ENCODE measurements around the gene GLRX3.
A peak's percentile ranks its signal among the peaks of the same experiment; 100 is the strongest.
"Not testable (repeated sequence)": the region's sequence is repeated elsewhere in the genome, so short reads cannot be mapped to it uniquely, and the experiment has no call there.

GLRX3 gene
- 31.5 to 176 (median 63.2) reads per million in 9 experiments for total RNA-seq

DNA sequence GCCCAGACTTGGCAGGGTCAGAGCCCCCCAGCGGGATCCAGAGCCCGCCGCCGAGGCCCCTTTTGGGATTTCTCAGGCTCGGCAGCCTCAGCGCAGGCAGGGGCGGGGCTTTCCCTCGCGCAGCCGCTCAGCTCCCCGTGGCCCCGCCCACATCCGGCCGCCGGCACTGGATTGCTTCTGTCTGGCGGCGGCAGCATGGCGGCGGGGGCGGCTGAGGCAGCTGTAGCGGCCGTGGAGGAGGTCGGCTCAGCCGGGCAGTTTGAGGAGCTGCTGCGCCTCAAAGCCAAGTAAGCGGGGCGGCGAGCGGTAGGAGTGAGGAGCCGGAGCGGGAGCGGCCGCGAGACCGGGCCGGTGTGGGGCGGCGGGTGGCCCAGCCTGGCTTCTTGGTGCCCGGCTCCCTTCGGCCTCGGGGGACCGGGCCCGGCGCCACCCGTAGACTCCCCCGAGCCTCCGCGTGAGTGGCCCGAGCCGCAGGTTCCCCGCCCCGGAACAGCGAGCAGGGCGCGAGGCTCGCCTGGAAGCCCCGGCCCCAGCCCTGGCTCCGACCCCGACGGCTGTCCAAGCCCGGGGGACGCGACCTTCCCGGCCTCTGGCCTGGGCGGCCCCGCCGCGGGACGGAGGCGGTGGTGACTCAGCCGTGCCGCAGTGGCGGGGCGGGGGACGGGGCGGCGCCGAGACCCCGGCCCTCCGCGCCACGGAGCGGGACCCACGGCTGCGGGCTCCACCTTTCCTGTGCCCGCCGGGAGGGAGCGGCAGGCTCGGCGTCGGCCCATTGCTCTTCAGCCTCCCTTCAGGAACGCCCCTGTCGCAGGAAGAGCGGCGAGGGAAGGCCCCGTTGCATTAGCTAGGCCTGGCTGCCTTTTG, at the start of gene GLRX3:
Gene GLRX3, plus strand, starts transcription at position 166 of the 864 bp plus-strand sequence. Its CDS starts 30 bp downstream, at position 196.
- ATAC-seq (replicated peaks) (peak; percentile 96), DNase-seq (peak; percentile 79 to 86 (median 82))
- Mint-ChIP-seq H3K9me3 (no peaks in the 10 kb centered on the region), H3K27ac (peak within 1 kb of the TSS; percentile 59 to 87), H3K4me3 (peak within 1 kb of the TSS; percentile 82 to 89), H3K27me3 (peaks cover 0 to 16% of the 10 kb centered on the region in 2 donors), H3K4me1 (ENCODE audit: low read depth in 2 of 2) (peaks cover 20 to 25% of the 10 kb centered on the region in 2 donors), H3K36me3 (ENCODE audit: insufficient read depth) (peaks cover 9% of the 10 kb centered on the region)

DNA sequence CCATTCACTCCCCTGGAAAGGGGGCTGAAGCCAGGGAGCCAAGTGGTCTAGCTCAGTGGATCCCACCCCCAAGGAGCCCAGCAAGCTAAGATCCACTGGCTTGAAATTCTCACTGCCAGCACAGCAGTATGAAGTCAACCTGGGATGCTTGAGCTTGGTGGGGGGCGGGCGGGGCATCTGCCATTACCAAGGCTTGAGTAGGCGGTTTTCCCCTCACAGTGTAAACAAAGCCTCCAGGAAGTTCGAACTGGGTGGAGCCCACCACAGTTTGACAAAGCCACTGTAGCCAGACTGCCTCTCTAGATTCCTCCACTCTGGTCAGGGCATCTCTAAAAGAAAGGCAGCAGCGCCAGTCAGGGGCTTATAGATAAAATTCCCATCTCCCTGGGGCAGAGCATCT, 45.6 kb upstream of the GLRX3 start:
- H3K27me3 Mint-ChIP-seq; ATAC-seq (replicated peaks); DNase-seq: not testable (repeated sequence)
- H3K4me3 Mint-ChIP-seq: peak overlapping the region in 1 of 2 donors; percentile 33
- peaks cover 8 to 14% of the 10 kb centered on the region in 2 donors for H3K4me1 Mint-ChIP-seq (ENCODE audit: low read depth in 2 of 2)
- peaks cover 12 to 23% of the 10 kb centered on the region in 2 donors for H3K9me3 Mint-ChIP-seq
- H3K36me3 Mint-ChIP-seq (ENCODE audit: insufficient read depth): peaks cover 11% of the 10 kb centered on the region
- peak overlapping the region in 1 of 2 donors; percentile 66 for H3K27ac Mint-ChIP-seq

DNA sequence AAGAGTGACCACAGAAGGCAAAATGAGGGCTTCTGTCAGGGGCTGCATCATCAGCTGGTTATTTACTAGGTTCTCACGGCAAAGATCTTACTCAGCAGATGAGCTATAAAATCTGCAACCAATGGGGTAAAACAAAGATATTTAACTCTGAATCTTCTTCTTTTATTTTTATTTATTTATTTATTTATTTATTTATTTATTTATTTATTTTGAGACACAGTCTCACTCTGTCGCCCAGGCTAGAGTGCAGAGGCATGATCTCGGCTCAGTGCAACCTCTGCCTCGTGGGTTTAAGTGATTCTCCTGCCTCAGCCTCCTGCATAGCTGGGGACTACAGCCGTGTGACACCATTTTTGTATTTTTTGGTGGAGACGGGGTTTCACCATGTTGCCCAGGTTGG, 36.8 kb upstream of the GLRX3 start:
- Mint-ChIP-seq H3K27ac (no peak overlapping the region), H3K9me3 (no peaks in the 10 kb centered on the region), H3K4me1 (ENCODE audit: low read depth in 2 of 2) (no peaks in the 10 kb centered on the region), H3K4me3 (no peak overlapping the region), H3K27me3 (no peaks in the 10 kb centered on the region), H3K36me3 (ENCODE audit: insufficient read depth) (peaks cover 8% of the 10 kb centered on the region)
- DNase-seq (no peak), ATAC-seq (replicated peaks) (no peak)

DNA sequence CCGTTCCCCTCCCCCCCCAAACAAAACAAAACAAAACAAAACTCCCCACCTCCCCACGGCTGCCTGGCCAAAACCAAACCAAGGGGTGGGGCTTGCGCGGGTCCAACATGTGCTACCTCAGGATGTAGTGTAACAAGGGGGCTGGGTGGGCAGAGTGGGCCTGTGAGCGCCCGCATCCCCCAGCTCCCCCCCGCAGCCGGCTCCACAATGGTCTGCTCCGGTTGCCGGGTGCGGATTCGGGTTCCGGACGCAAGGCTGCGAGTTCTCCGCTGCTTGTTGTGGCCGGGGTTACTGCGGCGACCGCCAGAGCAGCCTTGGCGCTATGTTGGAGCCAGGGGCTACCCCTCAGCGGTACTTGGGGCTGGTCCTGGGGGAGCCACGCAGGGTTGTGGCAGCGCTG, 30.5 kb upstream of the GLRX3 start:
- Mint-ChIP-seq H3K27me3 (no peaks in the 10 kb centered on the region), H3K9me3 (no peaks in the 10 kb centered on the region), H3K36me3 (ENCODE audit: insufficient read depth) (peaks cover 13% of the 10 kb centered on the region), H3K27ac (no peak overlapping the region), H3K4me1 (ENCODE audit: low read depth in 2 of 2) (peaks cover 26 to 27% of the 10 kb centered on the region in 2 donors), H3K4me3 (no peak overlapping the region)
- no peak for ATAC-seq (replicated peaks)
- DNase-seq: no peak

DNA sequence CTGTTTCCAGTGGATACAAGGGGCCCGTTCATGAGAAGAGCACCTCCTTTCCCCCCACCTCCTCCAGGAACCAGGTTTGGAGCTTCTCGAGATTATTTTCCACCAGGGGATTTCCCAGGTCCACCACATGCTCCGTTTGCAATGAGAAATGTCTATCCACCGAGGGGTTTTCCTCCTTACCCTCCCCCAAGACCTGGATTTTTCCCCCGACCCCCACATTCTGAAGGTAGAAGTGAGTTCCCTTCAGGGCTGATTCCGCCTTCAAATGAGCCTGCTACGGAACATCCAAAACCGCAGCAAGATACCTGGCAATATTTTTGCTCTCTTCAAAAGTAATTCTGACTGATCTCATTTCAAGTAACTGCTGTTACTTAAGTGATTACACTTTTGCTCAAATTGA, 28.0 kb upstream of the GLRX3 start:
- ATAC-seq (replicated peaks); H3K9me3 Mint-ChIP-seq; H3K4me3 Mint-ChIP-seq; H3K27me3 Mint-ChIP-seq; DNase-seq: not testable (repeated sequence)
- H3K36me3 Mint-ChIP-seq (ENCODE audit: insufficient read depth): peaks cover 16% of the 10 kb centered on the region
- H3K27ac Mint-ChIP-seq: peak overlapping the region in 1 of 2 donors; percentile 28
- peaks cover 33 to 38% of the 10 kb centered on the region in 2 donors for H3K4me1 Mint-ChIP-seq (ENCODE audit: low read depth in 2 of 2)

DNA sequence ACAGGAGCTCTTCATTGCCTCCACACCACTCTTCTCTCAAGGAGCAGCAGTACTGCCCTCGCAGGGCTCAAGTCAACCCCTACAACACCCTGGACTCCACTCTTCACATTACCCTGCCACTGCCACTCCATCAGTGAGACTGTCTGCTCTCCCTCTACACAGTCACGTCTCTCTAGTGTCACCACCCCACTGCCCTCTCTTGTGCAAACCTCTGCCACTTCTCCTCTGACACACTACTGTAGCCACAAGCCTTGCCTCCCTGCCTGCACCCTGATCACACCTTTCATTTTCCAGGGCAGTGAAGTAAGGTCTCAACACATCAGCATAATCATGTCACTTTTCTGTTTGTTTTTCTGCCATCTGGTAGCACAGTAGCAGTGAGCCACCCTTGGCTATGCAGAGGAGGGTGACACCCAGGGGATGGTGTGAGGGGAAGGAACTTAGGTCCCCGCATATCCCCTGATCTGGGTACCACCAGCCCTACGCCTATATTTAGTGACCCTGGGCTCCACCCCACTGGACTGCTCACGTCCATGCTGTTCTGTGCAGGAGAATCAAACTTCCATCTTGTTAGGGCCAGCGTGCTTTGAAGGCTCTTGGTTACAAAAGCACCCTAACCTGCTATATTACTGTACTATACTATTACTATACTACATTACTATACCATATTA, 27.1 kb upstream of the GLRX3 start:
- ATAC-seq (replicated peaks): no peak
- Mint-ChIP-seq H3K27ac (peak overlapping the region; percentile 61 to 92), H3K27me3 (no peaks in the 10 kb centered on the region), H3K36me3 (ENCODE audit: insufficient read depth) (peaks cover 16% of the 10 kb centered on the region), H3K4me3 (peak overlapping the region; percentile 87 to 94), H3K4me1 (ENCODE audit: low read depth in 2 of 2) (peaks cover 33 to 38% of the 10 kb centered on the region in 2 donors), H3K9me3 (no peaks in the 10 kb centered on the region)
- no peak for DNase-seq

DNA sequence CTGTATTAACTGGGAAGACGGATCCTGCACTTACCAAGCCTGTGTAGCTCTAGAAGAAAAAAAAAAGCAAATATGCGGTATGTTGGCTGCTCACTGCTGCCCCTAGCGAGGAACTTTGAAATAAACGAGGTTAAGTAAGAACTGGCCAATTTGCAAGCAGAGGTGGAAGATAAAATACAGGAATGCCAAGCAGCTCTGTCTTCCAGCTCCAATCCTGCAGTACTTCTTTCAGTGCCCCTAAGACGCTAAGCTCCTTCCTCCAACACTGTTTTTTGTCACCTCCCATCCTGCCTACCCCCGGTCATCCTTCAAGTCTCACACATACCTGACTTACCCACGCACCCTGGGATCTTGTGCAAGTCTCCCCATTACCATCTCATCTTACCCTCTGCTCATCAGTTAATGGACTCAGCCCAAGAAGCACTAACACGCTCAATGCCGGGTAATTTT, 26.4 kb upstream of the GLRX3 start:
- peaks cover 16% of the 10 kb centered on the region for H3K36me3 Mint-ChIP-seq (ENCODE audit: insufficient read depth)
- H3K4me3 Mint-ChIP-seq: peak overlapping the region; percentile 87 to 94
- H3K27ac Mint-ChIP-seq: peak overlapping the region; percentile 92 to 95
- ATAC-seq (replicated peaks) (no peak), DNase-seq (peak; percentile 76 to 83 (median 82))
- no peaks in the 10 kb centered on the region for H3K27me3 Mint-ChIP-seq
- H3K4me1 Mint-ChIP-seq (ENCODE audit: low read depth in 2 of 2): peaks cover 33 to 38% of the 10 kb centered on the region in 2 donors
- H3K9me3 Mint-ChIP-seq: no peaks in the 10 kb centered on the region

DNA sequence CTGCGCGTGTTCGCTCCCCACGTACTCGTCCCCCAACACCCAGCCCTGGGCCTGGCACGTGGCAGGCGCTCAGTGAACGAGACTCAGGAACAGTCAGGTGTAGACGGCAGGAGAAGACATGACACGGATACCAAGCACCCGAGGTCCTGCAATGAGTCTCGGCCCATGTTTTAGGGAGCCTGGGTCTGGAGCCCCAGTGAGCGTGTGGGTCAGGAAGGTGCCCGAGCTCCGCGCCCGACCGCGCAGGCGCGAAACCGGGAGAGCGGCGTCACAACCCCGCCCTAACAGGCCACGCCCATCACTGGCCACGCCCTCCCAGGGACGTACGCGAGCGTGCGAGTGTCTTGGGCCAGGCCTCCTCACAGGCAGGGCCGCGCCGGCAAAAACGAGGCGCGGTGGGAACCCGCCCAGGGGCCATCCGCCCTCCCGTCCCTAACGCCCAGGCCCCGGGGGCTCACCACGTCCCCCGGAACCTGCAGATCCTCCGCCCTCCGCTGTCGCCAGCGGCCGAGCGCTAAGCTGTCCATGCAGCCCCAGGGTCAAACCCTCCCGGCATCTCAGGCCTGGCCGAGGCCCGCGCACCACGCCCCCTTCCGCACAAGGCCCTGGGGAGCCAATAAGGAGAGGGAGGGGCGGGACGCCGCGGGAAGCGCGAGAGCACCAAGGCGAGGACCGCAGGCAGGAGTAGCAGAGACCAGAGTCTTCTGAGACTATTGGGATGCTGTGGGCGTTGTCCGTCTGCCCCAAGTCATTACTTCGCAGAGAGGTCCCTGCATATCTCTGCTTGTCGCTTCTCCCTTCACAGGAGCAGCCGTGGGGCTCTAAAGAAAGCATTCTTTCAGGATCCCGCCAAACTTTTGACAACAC, 25.7 kb upstream of the GLRX3 start, which contains the start of gene C10orf143:
Gene C10orf143, minus strand, starts transcription at position 585 of the 867 bp plus-strand sequence. Its CDS starts 58 bp downstream, at position 527.
- H3K9me3 Mint-ChIP-seq: no peaks in the 10 kb centered on the region
- peaks cover 33 to 38% of the 10 kb centered on the region in 2 donors for H3K4me1 Mint-ChIP-seq (ENCODE audit: low read depth in 2 of 2)

DNA sequence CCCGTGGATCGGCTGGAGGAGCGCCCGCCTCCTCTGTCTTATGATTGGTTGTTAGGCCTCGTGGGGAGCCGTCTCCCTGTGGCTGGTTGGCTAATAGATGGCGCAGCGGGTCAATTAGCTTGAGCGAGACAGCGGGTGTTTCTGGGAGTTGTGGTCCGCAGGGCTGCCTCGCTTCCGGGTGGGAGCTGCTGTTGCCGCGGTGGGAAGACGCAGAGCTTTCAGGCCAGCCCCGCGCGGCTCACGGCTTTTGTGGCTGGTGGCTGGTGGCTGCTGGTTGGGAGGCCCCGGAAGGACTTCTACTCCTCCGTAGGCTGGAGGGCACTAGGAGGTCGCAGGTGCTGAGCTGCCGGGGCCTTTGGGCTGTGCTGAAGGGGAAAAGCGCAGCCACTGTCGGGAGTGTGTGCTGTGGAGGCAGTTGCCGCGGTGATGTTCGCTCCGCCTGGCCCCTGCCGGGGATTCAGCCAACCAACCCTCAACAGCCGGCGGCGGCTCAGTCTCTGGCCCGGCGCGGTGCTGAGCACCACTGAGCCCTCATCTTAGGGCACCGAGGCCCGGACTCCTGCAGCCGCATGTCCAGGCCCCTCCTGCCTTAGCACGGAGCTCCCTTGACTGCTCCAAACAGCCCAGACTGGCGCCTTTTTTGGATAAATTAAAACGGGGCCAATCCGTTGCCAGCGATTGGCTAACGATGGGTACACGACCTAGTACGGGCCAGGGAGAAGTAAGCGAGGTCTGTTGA, 24.9 kb upstream of the GLRX3 start:
- H3K4me3 Mint-ChIP-seq: peak overlapping the region; percentile 87 to 94
- peaks cover 16% of the 10 kb centered on the region for H3K36me3 Mint-ChIP-seq (ENCODE audit: insufficient read depth)
- peaks cover 0 to 2% of the 10 kb centered on the region in 2 donors for H3K9me3 Mint-ChIP-seq
- peak; percentile 77 for ATAC-seq (replicated peaks)
- no peaks in the 10 kb centered on the region for H3K27me3 Mint-ChIP-seq
- peak; percentile 93 to 94 (median 93) for DNase-seq
- peak overlapping the region; percentile 92 to 95 for H3K27ac Mint-ChIP-seq
- peaks cover 33 to 38% of the 10 kb centered on the region in 2 donors for H3K4me1 Mint-ChIP-seq (ENCODE audit: low read depth in 2 of 2)

More for the DNA sequence above, 25.7 kb upstream of the GLRX3 start, which contains the start of gene C10orf143:
- Mint-ChIP-seq H3K36me3 (ENCODE audit: insufficient read depth) (peaks cover 16% of the 10 kb centered on the region), H3K27ac (peak within 1 kb of the TSS; percentile 92 to 95), H3K27me3 (no peaks in the 10 kb centered on the region), H3K4me3 (peak within 1 kb of the TSS; percentile 87 to 94)
- ATAC-seq (replicated peaks): peak; percentile 78
- DNase-seq: peak; percentile 99

DNA sequence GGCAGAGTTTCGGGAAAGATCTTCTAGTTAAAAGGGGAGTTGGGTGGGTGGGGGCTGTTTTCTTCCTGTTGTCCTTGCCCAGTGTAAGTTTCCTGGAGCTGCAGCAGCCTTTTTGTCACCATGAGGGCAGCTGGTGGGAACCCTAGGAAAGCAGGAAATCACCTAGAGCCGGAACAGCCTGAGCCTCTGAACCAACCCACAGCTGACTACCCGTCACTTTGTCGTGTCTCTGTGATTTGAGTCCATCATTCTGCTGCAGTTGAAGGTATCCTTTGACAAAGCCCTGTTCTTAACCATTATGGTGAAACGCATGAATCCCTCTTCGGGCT, 24.4 kb upstream of the GLRX3 start:
- Mint-ChIP-seq H3K36me3 (ENCODE audit: insufficient read depth) (peaks cover 16% of the 10 kb centered on the region), H3K9me3 (peaks cover 0 to 2% of the 10 kb centered on the region in 2 donors), H3K27ac (peak overlapping the region; percentile 92 to 95), H3K4me3 (peak overlapping the region; percentile 87 to 94), H3K27me3 (no peaks in the 10 kb centered on the region), H3K4me1 (ENCODE audit: low read depth in 2 of 2) (peaks cover 30 to 37% of the 10 kb centered on the region in 2 donors)
- no peak for ATAC-seq (replicated peaks)
- DNase-seq: peak in 1 of 3 experiments; percentile 3

DNA sequence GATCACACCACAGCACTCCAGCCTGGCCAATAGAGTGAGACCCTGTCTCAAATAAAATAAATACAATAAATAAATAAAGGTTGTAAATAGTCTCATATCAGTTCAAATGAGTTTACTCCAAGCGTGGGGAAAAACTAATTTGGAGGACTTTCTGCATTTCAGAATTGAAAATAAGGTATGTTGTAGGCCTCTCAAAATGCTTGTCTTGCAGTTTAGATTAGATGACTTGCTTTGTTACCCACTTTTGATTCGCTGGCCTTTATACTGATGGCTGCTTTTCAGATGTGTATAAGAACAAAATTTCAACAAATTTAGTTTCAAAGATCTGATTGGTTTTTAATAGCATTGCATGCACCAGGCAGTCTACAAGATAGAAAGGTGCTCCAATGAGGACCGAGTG, 23.4 kb upstream of the GLRX3 start:
- H3K9me3 Mint-ChIP-seq: peaks cover 0 to 2% of the 10 kb centered on the region in 2 donors
- peaks cover 16% of the 10 kb centered on the region for H3K36me3 Mint-ChIP-seq (ENCODE audit: insufficient read depth)
- ATAC-seq (replicated peaks) (no peak), DNase-seq (no peak)
- no peak overlapping the region for H3K27ac Mint-ChIP-seq
- H3K4me1 Mint-ChIP-seq (ENCODE audit: low read depth in 2 of 2): peaks cover 24 to 32% of the 10 kb centered on the region in 2 donors
- H3K4me3 Mint-ChIP-seq: no peak overlapping the region
- no peaks in the 10 kb centered on the region for H3K27me3 Mint-ChIP-seq

DNA sequence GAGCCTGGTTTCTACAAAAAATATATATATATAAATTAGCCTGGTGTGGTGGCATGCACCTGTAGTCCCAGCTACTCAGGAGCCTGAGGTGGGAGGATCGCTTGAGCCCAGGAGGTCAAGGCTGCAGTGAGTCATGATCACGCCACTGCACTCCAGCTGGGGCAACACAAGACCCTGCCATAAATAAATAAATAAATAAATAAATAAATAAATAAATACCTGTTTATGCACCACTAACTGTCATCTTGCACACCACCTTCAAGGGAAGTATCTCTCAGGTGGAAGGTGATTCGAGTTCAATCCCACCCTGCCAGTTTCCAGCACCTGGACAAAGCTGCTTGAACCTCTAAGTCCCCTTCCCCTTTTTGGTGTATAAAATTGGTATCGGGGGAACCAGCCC, 19.2 kb upstream of the GLRX3 start:
- H3K27ac Mint-ChIP-seq; H3K4me3 Mint-ChIP-seq; DNase-seq; H3K9me3 Mint-ChIP-seq; H3K36me3 Mint-ChIP-seq (ENCODE audit: insufficient read depth); ATAC-seq (replicated peaks); H3K4me1 Mint-ChIP-seq (ENCODE audit: low read depth in 2 of 2); H3K27me3 Mint-ChIP-seq: not testable (repeated sequence)

All from effector memory CD8-positive, alpha-beta T cell (primary cell).